Measurements from ENCODE around the gene COL26A1.

The COL26A1 gene

GRCh38 chr7:101368422-101369165 is 5.9 kb downstream of the COL26A1 start:
- H3K27ac ChIP-seq = no peak overlapping the region
- no peak for DNase-seq (ENCODE audit: low read depth, low spot score)

GRCh38 chr7:101370836-101371235 is 8.2 kb downstream of the COL26A1 start:
- H3K27ac ChIP-seq = no peak overlapping the region
- DNase-seq (ENCODE audit: low read depth, low spot score) = no peak

- no peak overlapping the region for H3K27ac ChIP-seq
- DNase-seq (ENCODE audit: low read depth, low spot score) = no peak
Measured at GRCh38 chr7:101373812-101374614, 11.3 kb downstream of the COL26A1 start.

GRCh38 chr7:101374990-101375389 is 12.3 kb downstream of the COL26A1 start:
- no peak for DNase-seq (ENCODE audit: low read depth, low spot score)
- H3K27ac ChIP-seq = no peak overlapping the region

GRCh38 chr7:101376601-101377000 is 13.9 kb downstream of the COL26A1 start:
- no peak for DNase-seq (ENCODE audit: low read depth, low spot score)
- no peak overlapping the region for H3K27ac ChIP-seq

- no peak overlapping the region for H3K27ac ChIP-seq
- DNase-seq (ENCODE audit: low read depth, low spot score) = no peak
Measured at GRCh38 chr7:101377189-101377736, 14.6 kb downstream of the COL26A1 start.

- no peak for DNase-seq (ENCODE audit: low read depth, low spot score)
Measured at GRCh38 chr7:101378751-101379174, 16.1 kb downstream of the COL26A1 start.

GRCh38 chr7:101379302-101379701 is 16.6 kb downstream of the COL26A1 start:
- no peak overlapping the region for H3K27ac ChIP-seq
- no peak for DNase-seq (ENCODE audit: low read depth, low spot score)

More at GRCh38 chr7:101378751-101379174, 16.1 kb downstream of the COL26A1 start:
- H3K27ac ChIP-seq = no peak overlapping the region

GRCh38 chr7:101381549-101382111 is 19.0 kb downstream of the COL26A1 start:
- no peak overlapping the region for H3K27ac ChIP-seq
- no peak for DNase-seq (ENCODE audit: low read depth, low spot score)

- no peak for DNase-seq (ENCODE audit: low read depth, low spot score)
- H3K27ac ChIP-seq = no peak overlapping the region
Measured at GRCh38 chr7:101382937-101383336, 20.3 kb downstream of the COL26A1 start.

GRCh38 chr7:101386177-101386557 is 23.5 kb downstream of the COL26A1 start:
- no peak for DNase-seq (ENCODE audit: low read depth, low spot score)
- no peak overlapping the region for H3K27ac ChIP-seq

- DNase-seq (ENCODE audit: low read depth, low spot score) = no peak
- no peak overlapping the region for H3K27ac ChIP-seq
Measured at GRCh38 chr7:101386558-101387231, 24.0 kb downstream of the COL26A1 start.

- no peak overlapping the region for H3K27ac ChIP-seq
- DNase-seq (ENCODE audit: low read depth, low spot score) = no peak
Measured at GRCh38 chr7:101390901-101391301, 28.2 kb downstream of the COL26A1 start.

- no peak for DNase-seq (ENCODE audit: low read depth, low spot score)
- no peak overlapping the region for H3K27ac ChIP-seq
Measured at GRCh38 chr7:101391991-101392390, 29.3 kb downstream of the COL26A1 start.

- H3K27ac ChIP-seq = no peak overlapping the region
- no peak for DNase-seq (ENCODE audit: low read depth, low spot score)
Measured at GRCh38 chr7:101393865-101394264, 31.2 kb downstream of the COL26A1 start.

GRCh38 chr7:101395376-101395775 is 32.7 kb downstream of the COL26A1 start:
- no peak overlapping the region for H3K27ac ChIP-seq
- no peak for DNase-seq (ENCODE audit: low read depth, low spot score)

- DNase-seq (ENCODE audit: low read depth, low spot score) = no peak
- H3K27ac ChIP-seq = no peak overlapping the region
Measured at GRCh38 chr7:101397243-101397642, 34.6 kb downstream of the COL26A1 start.

- no peak overlapping the region for H3K27ac ChIP-seq
- no peak for DNase-seq (ENCODE audit: low read depth, low spot score)
Measured at GRCh38 chr7:101397770-101398324, 35.2 kb downstream of the COL26A1 start.

- no peak overlapping the region for H3K27ac ChIP-seq
- DNase-seq (ENCODE audit: low read depth, low spot score) = no peak
Measured at GRCh38 chr7:101398396-101399289, 36.0 kb downstream of the COL26A1 start.

Measured in epithelial cell of prostate (primary cell).